CD4-positive, alpha-beta T cell (primary cell): ENCODE measurements around the gene OPRL1. TPM values are rescaled to one million over a fixed set of nuclear protein-coding genes. Genes with fewer than 3 reads are reported as not detected.

ENCODE experiments used
- ATAC-seq: fragments of 200-7000 bp; cut with Tn5 transposase; one replicate; pipeline ENCODE4 v1.10.0; 2022; ENCODE audit warnings: mild to moderate bottlenecking; ENCODE audit not compliant: poor library complexity
- CTCF ChIA-PET: fragments of 350-600 bp; sonication (Branson Sonifier 250); formaldehyde crosslinking; loops from one replicate; lab custom pipeline; 2021; ENCODE audit warnings: antibody characterized with exemption, inconsistent platforms; lab: Charles Lee
- POLR2A ChIA-PET: fragments of 350-600 bp; sonication (Branson Sonifier 250); formaldehyde crosslinking; loops from one replicate; lab custom pipeline; 2021; ENCODE audit warnings: antibody characterized with exemption, inconsistent platforms; lab: Charles Lee
- DNase-seq, 14 experiments: peaks; one replicate each; pipeline ENCODE4 v3.0.0-alpha.2; 2013 to 2020; ENCODE audit warnings: mixed read lengths in 2 of 14
- H3K27ac ChIP-seq, 2 donors: one replicate each; pipeline versions ENCODE4 v1.5.1 to v1.7.0; 2013; ENCODE audit warnings: low read length in 2 of 2, low read depth in 1 of 2, mild to moderate bottlenecking in 1 of 2
- H3K27me3 ChIP-seq, 2 experiments: 1 replicate in 1 of 2; 2 replicates in 1 of 2; pipeline versions ENCODE4 v1.6.1 to v1.7.0; 2013; ENCODE audit warnings: low read length in 2 of 2, control low read depth in 1 of 2, mild to moderate bottlenecking in 1 of 2, moderate library complexity in 1 of 2; ENCODE audit not compliant: insufficient read depth in 2 of 2, control insufficient read depth in 1 of 2
- H3K36me3 ChIP-seq: one replicate; pipeline ENCODE4 v1.6.1; 2013; ENCODE audit warnings: low read length, control low read depth; ENCODE audit not compliant: insufficient read depth
- H3K4me1 ChIP-seq: one replicate; pipeline ENCODE4 v1.6.1; 2013; ENCODE audit warnings: low read length, control low read depth; ENCODE audit not compliant: insufficient read depth
- H3K4me3 ChIP-seq: one replicate; pipeline ENCODE4 v1.5.1; 2013; ENCODE audit warnings: mild to moderate bottlenecking, low read length, moderate library complexity
- H3K9me3 ChIP-seq, 2 experiments: 1 replicate in 1 of 2; 2 replicates in 1 of 2; pipeline versions ENCODE4 v1.6.1 to v1.7.0; 2013; ENCODE audit warnings: low read length in 2 of 2, mild to moderate bottlenecking in 2 of 2, control low read depth in 1 of 2, moderate library complexity in 1 of 2; ENCODE audit not compliant: control insufficient read depth in 1 of 2, insufficient read depth in 1 of 2
- H3K27ac Mint-ChIP-seq: one replicate; pipeline ENCODE4 v1.8.0; 2020; ENCODE audit warnings: mixed read lengths
- H3K27me3 Mint-ChIP-seq: one replicate; pipeline ENCODE4 v1.8.0; 2021; ENCODE audit warnings: mixed read lengths
- H3K36me3 Mint-ChIP-seq: one replicate; pipeline ENCODE4 v1.8.0; 2021; ENCODE audit warnings: low read depth, mixed read lengths
- H3K4me1 Mint-ChIP-seq: one replicate; pipeline ENCODE4 v1.8.0; 2021; ENCODE audit warnings: low read depth, mixed read lengths
- H3K4me3 Mint-ChIP-seq: one replicate; pipeline ENCODE4 v1.8.0; 2020; ENCODE audit warnings: mild to moderate bottlenecking, mixed read lengths
- H3K9me3 Mint-ChIP-seq: one replicate; pipeline ENCODE4 v1.8.0; 2020; ENCODE audit warnings: mixed read lengths
- intact Hi-C, 2 experiments: fragments of 100-400 bp; cut with DNase I in 1 of 2; cut with micrococcal nuclease in 1 of 2; formaldehyde crosslinking; loops; one replicate each; pipeline versions ENCODE4 v1.15.1 to v1.9.0; 2023 to 2025; cut with DNase I, micrococcal nuclease
- total RNA-seq, 174 experiments: library from RNA in 2 of 174; stranded (reverse) in 2 of 174; gene quantifications; one replicate each; pipeline ENCODE4 v1.2.3 and lab custom pipeline; 2021 to 2026
- TF ChIP-seq, protein P1 (sequence below): fragments of 200-600 bp; IDR thresholded peaks from one replicate; pipeline ENCODE4 v1.8.0; 2022; ENCODE audit warnings: antibody characterized with exemption, mild to moderate bottlenecking

Gene OPRL1
- total RNA-seq, 2 experiments from 2014 or later = 1.0 to 1.2 TPM

DNA sequence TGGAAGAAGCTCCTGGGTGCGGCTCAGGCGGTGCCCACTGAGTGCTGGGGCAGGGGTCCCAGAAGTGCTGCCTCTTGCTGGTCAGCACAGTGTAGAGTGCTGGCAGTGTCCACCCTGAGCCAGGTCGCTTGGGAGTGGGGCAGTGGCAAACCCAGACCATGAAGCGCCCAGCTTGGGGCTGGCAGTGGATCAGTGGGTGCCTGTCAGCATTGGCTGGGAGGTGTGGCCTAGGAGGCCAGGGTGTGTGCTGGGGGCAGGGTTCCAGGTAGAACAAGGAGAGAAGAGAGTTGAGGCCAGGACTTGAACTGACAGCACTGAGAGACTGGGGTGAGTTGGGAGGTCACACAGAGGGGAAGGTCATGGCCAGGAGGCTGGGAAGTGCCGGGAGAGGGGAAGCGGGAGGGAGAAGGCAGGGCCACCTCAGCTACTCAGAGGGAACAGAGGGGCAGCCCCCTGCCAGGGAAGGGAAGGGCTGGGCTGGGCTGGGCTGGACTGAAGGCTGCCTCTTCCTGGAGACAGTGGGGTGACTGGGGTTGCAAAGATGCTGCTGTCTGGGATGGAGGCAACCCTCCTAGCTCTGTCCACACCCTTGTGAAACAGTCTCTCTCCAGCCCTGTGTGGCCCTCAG is 12.8 kb upstream of the OPRL1 start:
- ATAC-seq = no peak
- CTCF ChIA-PET = no interaction called here
- no peaks in the 10 kb centered on the region for H3K9me3 ChIP-seq
- no peaks in the 10 kb centered on the region for H3K9me3 Mint-ChIP-seq
- intact Hi-C loops = loop anchor here in 1 of 2 experiments (10.0 kb wide), 1 partner anchor 412 kb away; the partner anchor contains the start of genes RTEL1 and STMN3
- no peak overlapping the region for H3K27ac ChIP-seq
- DNase-seq = no peak
- peaks cover 80% of the 10 kb centered on the region for H3K4me1 ChIP-seq
- H3K27ac Mint-ChIP-seq = peak overlapping the region; percentile 69
- POLR2A ChIA-PET = interaction anchor here (0.6 to 2.5 kb wide), 3 partner anchors 10 to 28 kb away, joined by 3 to 13 read pairs (median 9); partner anchors contain the start of genes OPRL1 and RGS19
- H3K36me3 Mint-ChIP-seq = no peaks in the 10 kb centered on the region
- H3K27me3 ChIP-seq = no peaks in the 10 kb centered on the region
- H3K36me3 ChIP-seq = peaks cover 5% of the 10 kb centered on the region
- H3K4me3 ChIP-seq = no peak overlapping the region
- TF ChIP-seq, protein P1, sequence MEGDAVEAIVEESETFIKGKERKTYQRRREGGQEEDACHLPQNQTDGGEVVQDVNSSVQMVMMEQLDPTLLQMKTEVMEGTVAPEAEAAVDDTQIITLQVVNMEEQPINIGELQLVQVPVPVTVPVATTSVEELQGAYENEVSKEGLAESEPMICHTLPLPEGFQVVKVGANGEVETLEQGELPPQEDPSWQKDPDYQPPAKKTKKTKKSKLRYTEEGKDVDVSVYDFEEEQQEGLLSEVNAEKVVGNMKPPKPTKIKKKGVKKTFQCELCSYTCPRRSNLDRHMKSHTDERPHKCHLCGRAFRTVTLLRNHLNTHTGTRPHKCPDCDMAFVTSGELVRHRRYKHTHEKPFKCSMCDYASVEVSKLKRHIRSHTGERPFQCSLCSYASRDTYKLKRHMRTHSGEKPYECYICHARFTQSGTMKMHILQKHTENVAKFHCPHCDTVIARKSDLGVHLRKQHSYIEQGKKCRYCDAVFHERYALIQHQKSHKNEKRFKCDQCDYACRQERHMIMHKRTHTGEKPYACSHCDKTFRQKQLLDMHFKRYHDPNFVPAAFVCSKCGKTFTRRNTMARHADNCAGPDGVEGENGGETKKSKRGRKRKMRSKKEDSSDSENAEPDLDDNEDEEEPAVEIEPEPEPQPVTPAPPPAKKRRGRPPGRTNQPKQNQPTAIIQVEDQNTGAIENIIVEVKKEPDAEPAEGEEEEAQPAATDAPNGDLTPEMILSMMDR = no peak
- peak overlapping the region; percentile 30 for H3K4me3 Mint-ChIP-seq
- H3K27me3 Mint-ChIP-seq = no peaks in the 10 kb centered on the region
- H3K4me1 Mint-ChIP-seq = peaks cover 40% of the 10 kb centered on the region

DNA sequence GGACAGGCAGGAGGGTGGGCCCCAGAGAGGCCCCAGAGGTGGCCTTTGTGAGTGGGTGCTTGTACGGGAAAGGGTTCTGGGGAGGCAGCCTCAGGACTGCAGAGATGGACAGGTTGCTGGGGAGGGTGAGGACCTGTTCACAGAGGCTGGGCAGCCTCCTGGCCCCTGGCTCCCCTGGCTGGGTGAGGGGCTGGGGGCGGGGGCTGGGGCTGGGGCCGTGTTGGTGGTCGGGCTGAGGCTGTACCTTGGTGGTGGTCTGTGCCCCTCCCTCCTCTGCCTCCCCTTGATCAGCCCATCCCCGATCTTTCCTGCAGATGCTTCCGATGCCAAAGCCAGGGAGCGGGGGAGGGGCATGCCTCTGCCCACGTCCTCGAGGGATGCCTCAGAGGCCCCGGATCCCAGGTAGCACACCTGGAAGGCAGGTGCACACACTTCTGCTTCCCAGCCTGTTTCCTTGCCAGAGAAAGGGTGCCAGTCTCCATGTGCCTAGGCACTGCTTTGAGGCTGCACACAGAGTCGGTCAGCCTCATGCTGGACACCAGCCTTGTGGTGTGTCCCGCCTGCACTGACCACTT is 12.1 kb upstream of the OPRL1 start:
- DNase-seq (no peak), ATAC-seq (no peak)
- Mint-ChIP-seq H3K36me3 (peaks cover 5% of the 10 kb centered on the region), H3K27me3 (no peaks in the 10 kb centered on the region), H3K9me3 (no peaks in the 10 kb centered on the region), H3K4me1 (peaks cover 40% of the 10 kb centered on the region), H3K27ac (peak overlapping the region; percentile 69), H3K4me3 (no peak overlapping the region)
- Histone ChIP-seq H3K27me3 (no peaks in the 10 kb centered on the region), H3K27ac (no peak overlapping the region), H3K4me3 (no peak overlapping the region), H3K4me1 (peaks cover 73% of the 10 kb centered on the region), H3K9me3 (no peaks in the 10 kb centered on the region), H3K36me3 (peaks cover 12% of the 10 kb centered on the region)
- TF ChIP-seq, protein P1 = no peak
- CTCF ChIA-PET = no interaction called here
- POLR2A ChIA-PET = interaction anchor here (1.8 kb wide), 1 partner anchor 16 kb away, joined by 6 read pairs; the partner anchor contains the start of gene LKAAEAR1
- intact Hi-C loops = loop anchor here in 1 of 2 experiments (10.0 kb wide), 1 partner anchor 413 kb away; the partner anchor contains the start of genes RTEL1 and STMN3

DNA sequence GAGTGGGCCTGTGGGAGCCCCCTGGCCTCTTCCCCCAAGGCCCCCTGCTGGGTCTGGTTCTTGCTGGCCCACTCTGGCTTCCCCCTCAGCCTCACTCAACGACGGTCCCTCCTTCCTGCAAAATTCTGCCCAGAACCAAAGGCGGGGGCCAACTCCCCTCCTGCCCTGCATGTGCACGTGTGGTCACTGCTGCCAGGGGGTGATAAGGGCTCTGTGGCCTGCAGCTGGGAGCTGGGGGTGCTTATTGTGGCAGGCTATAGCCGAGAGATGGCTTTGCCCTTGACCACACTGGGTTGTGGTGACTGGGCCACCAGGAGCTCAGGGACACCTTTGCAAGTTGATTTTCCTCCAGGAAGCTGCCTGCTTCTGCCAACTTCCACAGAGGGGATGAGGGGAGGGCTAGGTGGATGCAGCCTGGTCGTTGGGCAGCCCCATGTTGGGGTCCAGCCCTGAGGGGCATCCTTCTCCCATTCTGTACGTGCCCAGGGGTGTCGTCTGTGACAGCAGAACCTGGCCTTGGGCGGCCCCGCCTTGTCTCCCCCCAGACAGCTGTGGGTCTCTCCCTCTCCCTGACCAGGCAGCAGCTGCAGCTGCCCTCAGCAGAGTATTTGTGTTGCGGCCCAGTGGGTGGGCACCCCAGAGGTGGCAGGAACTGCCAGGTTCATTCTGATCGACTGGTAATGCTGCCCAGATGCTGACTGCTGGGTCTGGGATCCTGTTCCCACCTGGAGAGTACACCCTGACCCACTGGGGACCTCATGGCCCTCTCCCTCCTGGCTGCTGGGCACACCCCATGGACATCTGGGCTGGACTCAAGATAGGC is 11.3 kb upstream of the OPRL1 start:
- ATAC-seq = no peak
- peaks cover 39% of the 10 kb centered on the region for H3K4me1 Mint-ChIP-seq

More for the DNA sequence above, 11.3 kb upstream of the OPRL1 start:
- H3K4me3 ChIP-seq = no peak overlapping the region
- CTCF ChIA-PET = interaction anchor here (1.7 kb wide), 1 partner anchor 30 kb away, joined by 10 read pairs; no protein-coding TSS in a partner anchor
- H3K27ac ChIP-seq = no peak overlapping the region
- TF ChIP-seq, protein P1 = no peak
- no peaks in the 10 kb centered on the region for H3K9me3 ChIP-seq
- intact Hi-C loops = loop anchor here in 1 of 2 experiments (10.0 kb wide), 1 partner anchor 414 kb away; the partner anchor contains the start of genes RTEL1 and STMN3
- POLR2A ChIA-PET = interaction anchor here (1.7 to 1.8 kb wide), 2 partner anchors 9 to 15 kb away, joined by 6 to 7 read pairs; partner anchors contain the start of gene LKAAEAR1
- DNase-seq = no peak
- no peaks in the 10 kb centered on the region for H3K27me3 ChIP-seq
- peaks cover 20% of the 10 kb centered on the region for H3K36me3 ChIP-seq
- Mint-ChIP-seq H3K27me3 (no peaks in the 10 kb centered on the region), H3K27ac (no peak overlapping the region), H3K4me3 (no peak overlapping the region), H3K9me3 (no peaks in the 10 kb centered on the region), H3K36me3 (peaks cover 10% of the 10 kb centered on the region)
- H3K4me1 ChIP-seq = peaks cover 72% of the 10 kb centered on the region
